ENCODE data around the gene TRABD.
A peak's percentile ranks its signal among the peaks of the same experiment; 100 is the strongest.

TRABD gene

GRCh38 chr22:50175921-50176849, 9.5 kb upstream of the TRABD start:
- no peak for DNase-seq

DNA sequence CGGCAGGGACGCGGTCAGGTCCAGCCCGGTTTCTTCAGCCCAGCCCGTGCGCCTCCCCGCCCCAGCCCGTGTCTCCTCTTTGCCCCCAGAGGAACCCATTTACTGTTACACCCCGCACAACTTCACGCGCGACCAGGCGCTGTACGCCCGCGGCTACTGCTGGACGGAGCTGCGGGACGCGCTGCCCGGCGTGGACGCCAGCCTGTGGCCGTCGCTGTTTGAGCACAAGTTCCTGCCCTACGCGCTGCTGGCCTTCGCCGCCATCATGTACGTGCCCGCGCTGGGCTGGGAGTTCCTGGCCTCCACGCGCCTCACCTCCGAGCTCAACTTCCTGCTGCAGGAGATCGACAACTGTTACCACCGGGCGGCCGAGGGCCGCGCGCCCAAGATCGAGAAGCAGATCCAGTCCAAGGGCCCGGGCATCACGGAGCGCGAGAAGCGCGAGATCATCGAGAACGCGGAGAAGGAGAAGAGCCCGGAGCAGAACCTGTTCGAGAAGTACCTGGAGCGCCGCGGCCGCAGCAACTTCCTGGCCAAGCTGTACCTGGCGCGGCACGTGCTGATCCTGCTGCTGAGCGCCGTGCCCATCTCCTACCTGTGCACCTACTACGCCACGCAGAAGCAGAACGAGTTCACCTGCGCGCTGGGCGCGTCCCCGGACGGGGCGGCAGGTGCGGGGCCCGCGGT, 8.7 kb upstream of the TRABD start:
- no peak for DNase-seq

DNA sequence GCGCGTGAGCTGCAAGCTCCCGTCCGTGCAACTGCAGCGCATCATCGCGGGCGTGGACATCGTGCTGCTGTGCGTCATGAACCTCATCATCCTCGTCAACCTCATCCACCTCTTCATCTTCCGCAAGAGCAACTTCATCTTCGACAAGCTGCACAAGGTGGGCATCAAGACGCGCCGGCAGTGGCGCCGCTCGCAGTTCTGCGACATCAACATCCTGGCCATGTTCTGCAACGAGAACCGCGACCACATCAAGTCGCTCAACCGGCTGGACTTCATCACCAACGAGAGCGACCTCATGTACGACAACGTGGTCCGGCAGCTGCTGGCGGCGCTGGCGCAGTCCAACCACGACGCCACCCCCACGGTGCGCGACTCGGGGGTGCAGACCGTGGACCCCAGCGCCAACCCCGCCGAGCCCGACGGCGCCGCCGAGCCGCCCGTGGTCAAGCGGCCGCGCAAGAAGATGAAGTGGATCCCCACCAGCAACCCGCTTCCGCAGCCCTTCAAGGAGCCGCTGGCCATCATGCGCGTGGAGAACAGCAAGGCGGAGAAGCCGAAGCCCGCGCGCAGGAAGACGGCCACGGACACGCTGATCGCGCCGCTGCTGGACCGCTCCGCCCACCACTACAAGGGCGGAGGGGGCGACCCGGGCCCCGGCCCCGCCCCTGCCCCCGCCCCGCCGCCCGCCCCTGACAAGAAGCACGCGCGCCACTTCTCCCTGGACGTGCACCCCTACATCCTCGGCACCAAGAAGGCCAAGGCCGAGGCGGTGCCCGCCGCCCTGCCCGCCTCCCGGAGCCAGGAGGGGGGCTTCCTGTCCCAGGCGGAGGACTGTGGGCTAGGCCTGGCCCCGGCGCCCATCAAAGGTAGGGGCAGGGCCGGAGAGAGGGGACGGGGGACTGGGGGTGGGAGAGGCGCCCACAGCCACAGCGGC, 7.9 kb upstream of the TRABD start:
- DNase-seq, result no peak

- no peak for DNase-seq
Measured at GRCh38 chr22:50178471-50178864, 7.2 kb upstream of the TRABD start.

DNA sequence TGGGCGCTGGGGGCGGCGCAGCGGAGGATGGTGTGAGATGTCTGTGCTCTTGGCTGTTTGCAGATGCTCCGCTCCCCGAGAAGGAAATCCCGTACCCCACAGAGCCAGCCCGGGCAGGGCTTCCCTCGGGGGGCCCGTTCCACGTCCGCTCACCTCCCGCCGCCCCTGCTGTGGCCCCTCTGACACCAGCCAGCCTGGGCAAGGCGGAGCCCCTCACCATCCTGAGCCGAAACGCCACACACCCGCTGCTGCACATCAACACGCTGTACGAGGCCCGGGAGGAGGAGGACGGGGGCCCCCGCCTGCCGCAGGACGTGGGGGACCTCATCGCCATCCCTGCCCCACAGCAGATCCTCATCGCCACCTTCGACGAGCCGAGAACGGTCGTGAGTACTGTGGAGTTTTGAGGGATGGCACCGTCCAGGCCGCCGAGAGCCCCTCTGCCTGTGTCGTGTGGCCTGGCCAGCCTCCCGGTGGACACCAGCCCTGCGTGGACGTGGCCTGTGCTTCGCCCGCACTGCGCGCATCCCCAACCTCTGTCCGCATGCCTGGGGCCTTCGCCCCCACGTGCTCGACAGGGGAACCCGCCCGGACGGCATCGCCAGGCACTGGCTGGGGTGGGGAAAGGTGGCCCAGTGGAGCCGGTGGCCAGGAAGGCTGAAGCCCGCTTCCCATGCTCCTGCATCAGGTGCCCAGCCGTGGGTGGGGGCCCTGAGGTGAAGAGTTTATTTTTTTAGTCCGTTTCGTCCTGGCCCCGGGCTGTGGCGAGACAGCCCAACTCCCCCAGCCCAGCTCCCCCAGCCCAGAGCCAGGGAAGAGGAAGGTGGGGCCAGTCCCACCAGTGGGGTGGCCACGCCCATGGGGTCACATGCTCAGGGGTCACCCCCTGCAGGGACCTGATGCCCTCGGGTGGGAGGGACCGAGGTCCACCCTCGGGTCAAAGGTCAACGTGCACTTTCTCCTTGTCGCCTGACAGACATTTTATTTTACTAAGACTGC, 6.5 kb upstream of the TRABD start:
- no peak for DNase-seq

DNA sequence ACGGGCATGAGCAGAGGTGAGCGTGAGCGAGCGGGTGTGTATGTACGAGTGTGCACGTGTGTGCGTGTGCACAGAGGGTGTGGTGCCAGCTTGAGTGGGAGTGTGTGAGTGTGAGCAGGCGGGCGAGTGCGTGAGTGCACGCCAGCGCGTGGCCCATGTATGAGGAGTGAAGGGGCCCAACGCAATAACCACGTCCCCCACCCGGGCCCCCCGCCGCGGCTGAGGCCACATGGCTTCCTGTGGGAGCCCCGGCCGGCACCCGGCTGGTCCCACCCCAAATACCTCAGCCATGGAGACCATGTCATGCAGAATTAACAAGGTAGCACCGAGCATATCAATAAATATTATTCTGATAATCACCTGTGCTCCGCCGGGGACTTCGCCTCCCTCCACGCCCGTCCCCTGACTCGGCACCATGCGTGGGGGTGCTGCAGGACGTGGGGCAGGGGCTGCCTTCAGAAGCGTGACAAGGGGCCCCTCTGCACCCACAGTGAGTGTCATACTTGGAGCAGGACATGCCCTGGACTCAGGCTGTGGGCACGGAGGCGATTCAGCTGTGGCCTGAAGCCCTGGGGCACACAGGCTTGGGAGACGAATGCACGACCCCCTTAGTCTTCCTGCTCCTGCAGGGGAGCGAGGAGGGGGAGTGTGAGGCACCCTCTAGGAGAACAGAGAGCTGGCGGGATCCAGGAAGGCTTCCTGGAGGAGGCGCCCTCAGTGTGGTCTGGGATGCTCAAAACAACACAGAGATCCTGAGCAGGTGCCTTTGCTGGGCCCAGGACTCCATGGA, 5.6 kb upstream of the TRABD start:
- DNase-seq, result no peak

GRCh38 chr22:50180727-50181521, 4.8 kb upstream of the TRABD start:
- no peak for DNase-seq

DNA sequence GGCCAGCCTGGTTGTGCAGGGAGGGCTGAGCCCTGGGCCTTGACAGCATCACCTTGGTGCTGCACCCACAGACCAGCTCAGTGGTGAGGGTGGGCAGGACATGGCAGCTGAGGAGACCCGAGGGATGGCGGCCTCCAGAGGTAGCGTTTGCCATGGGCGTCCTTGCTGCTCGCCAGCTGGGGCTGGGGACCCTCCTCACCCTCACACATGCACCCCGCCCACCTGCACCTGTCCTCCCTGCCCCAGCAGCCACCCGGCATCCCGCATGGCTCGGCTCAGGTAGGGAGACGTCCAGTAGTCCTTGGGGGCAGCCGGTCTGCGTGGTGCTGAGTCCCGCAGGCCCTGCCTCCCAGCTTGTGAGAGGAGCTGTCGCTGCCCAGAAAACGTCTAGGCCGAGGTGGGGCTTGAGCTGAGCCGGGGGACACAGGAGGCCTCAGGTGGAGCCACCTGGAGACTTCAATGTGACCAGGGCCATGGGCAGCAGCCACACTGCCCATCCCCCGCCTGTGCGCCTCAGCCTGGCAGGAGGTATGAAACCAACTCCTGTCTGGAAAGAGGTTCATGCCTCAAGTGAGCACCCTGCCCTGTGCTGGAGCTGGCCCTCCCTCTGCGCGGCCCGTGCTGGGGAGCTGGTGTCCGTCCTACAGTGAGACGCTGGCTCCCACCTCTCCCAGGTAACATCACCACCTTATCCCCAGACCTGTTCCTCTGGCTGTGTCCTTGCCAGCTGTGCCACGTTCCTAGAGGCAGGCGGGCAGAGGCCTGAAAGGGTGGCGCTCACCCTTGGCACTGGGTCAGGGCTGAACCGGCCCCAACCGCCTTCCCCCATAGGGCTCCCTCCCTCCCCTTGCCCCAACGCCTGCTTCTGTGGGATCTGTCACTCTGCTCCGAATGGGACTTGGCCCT, 3.3 kb upstream of the TRABD start:
- no peak for DNase-seq

DNA sequence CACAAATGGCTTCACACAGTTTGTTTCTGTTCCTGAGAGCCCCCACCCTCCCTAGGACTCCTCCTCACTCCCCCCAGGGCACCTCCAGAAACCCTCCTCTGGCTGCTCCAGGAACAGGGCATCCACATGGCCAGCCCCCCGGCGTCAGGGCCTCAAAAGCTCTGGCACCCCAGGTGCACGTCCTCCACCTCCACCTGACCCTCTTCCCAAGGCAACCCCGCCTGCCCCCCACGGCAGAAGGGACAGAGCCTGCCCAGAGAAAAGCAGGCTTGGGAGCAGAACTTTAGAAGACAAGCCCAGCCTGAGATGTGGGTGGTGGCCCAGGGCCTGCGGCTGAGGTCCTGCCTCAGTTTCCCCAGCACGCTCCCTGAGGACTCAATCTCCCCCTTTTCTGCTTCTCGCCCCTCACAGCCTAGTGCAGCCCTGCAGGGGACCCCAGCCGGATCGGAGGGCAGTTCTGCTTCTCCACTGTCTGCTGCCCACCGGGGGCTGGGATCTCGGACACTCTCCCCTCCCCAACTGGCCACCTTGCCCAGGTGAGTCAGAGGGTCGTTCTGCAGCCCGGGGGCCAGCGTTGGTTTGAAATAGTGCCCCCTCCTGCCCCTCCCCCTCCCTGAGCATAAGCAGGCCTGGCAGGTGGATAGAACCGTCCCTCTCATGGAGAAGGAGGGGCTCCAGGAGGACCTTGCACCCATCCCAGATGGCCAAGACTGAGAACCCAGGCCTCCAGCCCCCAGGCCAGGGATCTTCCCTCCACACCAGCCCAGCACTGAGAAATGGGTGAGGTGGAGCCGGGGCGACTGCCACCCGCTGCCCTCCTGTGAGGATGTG, 2.4 kb upstream of the TRABD start:
- DNase-seq, result no peak

DNA sequence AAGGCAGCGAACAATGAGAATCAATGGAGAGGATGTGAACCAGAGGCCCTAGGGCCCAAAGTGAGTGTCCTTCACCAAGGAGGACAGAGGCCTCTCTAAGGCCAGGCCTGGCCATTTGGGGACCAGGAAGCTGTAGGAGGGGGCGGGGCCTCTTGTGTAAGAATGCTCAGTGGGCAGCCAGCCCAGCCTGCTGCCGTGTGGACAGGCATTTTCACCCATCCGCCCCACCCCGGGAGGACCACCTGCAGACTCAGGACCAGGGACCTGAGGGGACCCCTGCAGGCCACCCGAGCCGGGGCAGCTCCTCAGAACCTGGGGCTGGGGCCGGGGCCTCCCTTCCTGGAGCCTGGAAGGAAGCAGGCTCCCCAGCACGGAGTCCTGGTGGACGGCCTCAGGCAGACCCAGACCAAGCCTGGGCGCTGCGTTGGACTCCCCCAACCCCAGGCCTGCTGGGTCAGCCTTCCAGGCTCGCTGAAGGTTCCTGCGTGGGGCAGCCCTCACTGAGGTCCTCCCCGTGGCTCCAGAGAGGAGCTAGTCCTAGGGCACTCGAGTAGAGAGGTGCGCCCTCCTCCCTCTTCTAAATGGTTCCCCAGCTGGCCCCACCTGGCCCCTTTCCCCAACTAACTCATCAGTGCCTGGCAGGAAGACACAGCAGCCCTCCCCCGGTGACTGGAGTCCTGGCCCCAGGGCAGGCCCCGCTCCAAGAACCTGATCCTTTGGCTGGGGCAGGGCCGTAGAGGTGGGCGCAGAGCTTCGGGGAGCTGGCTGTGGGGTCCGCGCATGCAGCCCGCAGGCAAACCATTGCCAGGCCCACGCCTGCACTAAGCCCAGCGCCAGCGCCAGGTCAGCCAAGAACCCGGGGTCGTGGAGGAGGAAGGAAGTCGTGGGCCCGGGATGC, 1.5 kb upstream of the TRABD start:
- no peak for DNase-seq

DNA sequence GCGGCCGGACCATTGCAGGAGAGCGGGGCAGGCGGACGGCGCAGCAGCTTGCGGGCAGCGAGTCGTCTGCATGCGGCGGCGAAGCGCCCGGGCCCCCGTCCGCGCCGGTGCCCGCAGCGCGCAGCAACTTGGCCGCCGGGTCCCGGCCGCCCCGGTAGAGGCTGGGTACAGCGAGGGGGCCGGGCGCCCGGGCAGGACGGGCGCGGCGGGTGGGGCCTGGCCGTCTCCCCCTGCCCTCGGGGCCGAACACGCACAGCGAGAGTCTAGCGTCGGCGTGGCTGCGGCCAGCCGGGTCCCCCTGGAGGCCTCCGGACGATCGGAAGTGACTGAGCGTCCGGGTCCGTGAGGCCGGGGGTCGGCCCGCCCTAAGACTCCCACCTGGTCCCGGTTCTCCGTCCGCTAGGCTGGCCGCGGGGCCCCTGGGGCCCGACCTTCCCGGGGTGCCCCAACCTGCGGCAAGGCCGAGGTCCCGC, 775 bp upstream of the TRABD start:
- no peak for DNase-seq

- no peak for DNase-seq
Measured at GRCh38 chr22:50186181-50186714, 535 bp downstream of the TRABD start.

GRCh38 chr22:50186761-50187523, 1.2 kb downstream of the TRABD start:
- DNase-seq, result no peak

GRCh38 chr22:50188356-50188755, 2.6 kb downstream of the TRABD start:
- no peak for DNase-seq

DNA sequence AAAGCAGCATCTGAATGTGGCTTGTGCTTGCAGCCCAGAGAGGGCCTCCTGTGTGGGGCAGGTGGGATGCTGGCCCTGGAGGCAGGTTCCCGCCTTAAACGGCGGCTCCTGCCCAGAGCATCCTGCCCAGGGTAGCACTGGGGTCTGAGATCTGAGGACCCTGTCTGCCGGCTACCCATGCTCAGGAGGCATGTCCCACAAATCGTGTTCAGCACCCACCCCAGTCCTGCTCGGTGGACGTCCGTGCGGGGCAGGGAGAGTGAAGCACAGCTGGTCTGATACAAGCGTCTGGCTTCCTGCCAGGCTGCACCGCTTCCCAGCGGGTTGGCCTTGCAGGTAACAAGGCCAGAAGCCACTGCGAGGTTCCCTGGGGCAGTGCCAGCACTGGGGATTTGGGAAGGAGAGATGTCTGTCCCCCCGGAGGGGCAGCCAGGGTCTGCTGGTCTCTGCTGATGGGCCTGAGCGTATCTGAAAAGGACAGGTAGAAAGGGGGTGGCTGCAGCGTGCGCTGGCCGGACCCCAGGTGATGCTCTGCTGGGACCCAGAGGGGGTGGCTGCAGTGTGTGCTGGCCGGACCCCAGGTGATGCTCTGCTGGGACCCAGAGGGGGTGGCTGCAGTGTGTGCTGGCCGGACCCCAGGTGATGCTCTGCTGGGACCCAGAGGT, 3.6 kb downstream of the TRABD start:
- peak; percentile 26 for DNase-seq
